RWPE2 (cell line): ENCODE results near the gene ANKRD60.

Source experiments
- ATAC-seq: fragments of 200-7000 bp; cut with Tn5 transposase; 3 replicates; pipeline ENCODE4 v1.9.1; 2021; ENCODE audit warnings: low read depth
- DNase-seq: peaks from one replicate; pipeline ENCODE4 v3.0.0-alpha.2; 2020; ENCODE audit warnings: low spot score
- H3K27ac ChIP-seq: fragments of 450-650 bp; 2 replicates; pipeline ENCODE4 v1.5.1; 2017; ENCODE audit warnings: mild to moderate bottlenecking; ENCODE audit not compliant: poor library complexity, severe bottlenecking
- H3K27me3 ChIP-seq: fragments of 250-450 bp; sonication (Bioruptor Pico); 2 replicates; pipeline ENCODE4 v1.5.1; 2021; ENCODE audit warnings: mild to moderate bottlenecking, moderate library complexity; ENCODE audit not compliant: insufficient read depth, poor library complexity, severe bottlenecking
- H3K36me3 ChIP-seq: fragments of 250-450 bp; sonication (Bioruptor Pico); 2 replicates; pipeline ENCODE4 v1.5.1; 2020; ENCODE audit warnings: low read depth, mild to moderate bottlenecking, moderate library complexity
- H3K4me1 ChIP-seq: fragments of 250-450 bp; sonication (Bioruptor Pico); 2 replicates; pipeline ENCODE4 v1.5.1; 2021; ENCODE audit warnings: mild to moderate bottlenecking, moderate library complexity; ENCODE audit not compliant: insufficient read depth, poor library complexity, severe bottlenecking
- H3K4me3 ChIP-seq: fragments of 250-450 bp; sonication (Bioruptor Pico); 2 replicates; pipeline ENCODE4 v1.5.1; 2021; ENCODE audit warnings: mild to moderate bottlenecking, moderate library complexity; ENCODE audit not compliant: severe bottlenecking
- H3K9me3 ChIP-seq: fragments of 250-450 bp; sonication (Bioruptor Pico); 2 replicates; pipeline ENCODE4 v1.5.1; 2021; ENCODE audit warnings: mild to moderate bottlenecking, moderate library complexity; ENCODE audit not compliant: severe bottlenecking
- TF ChIP-seq, protein P1 (sequence below): fragments of 450-650 bp; IDR thresholded peaks from one replicate; pipeline ENCODE4 v1.5.1; 2017; ENCODE audit warnings: mild to moderate bottlenecking, moderate library complexity; ENCODE audit not compliant: poor library complexity, severe bottlenecking

Gene ANKRD60

DNA sequence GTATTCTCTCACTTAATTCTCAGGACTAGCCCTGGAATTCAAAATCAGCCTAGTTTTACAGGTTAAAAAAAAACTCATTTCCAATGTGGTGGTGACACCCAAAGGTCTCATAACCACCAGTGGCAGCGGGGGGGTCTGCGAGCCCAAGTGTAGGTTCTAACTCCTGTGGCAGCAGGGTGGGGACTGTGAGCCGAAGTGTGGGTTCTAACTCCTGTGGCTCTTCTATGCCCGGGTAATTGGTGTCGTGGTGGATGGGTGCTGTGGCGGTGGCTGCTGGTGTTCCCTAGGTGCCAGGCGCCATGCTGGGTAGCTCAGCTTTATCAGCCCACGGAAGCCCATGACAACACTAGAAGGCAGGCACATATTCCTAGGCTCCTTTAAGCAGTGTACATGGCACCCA is 4.9 kb upstream of the ANKRD60 start:
- Histone ChIP-seq H3K36me3 (peaks cover 16% of the 10 kb centered on the region), H3K4me3 (no peak overlapping the region), H3K4me1 (no peaks in the 10 kb centered on the region), H3K27ac (no peak overlapping the region), H3K9me3 (no peaks in the 10 kb centered on the region), H3K27me3 (peaks cover 20% of the 10 kb centered on the region)
- TF ChIP-seq, protein P1, sequence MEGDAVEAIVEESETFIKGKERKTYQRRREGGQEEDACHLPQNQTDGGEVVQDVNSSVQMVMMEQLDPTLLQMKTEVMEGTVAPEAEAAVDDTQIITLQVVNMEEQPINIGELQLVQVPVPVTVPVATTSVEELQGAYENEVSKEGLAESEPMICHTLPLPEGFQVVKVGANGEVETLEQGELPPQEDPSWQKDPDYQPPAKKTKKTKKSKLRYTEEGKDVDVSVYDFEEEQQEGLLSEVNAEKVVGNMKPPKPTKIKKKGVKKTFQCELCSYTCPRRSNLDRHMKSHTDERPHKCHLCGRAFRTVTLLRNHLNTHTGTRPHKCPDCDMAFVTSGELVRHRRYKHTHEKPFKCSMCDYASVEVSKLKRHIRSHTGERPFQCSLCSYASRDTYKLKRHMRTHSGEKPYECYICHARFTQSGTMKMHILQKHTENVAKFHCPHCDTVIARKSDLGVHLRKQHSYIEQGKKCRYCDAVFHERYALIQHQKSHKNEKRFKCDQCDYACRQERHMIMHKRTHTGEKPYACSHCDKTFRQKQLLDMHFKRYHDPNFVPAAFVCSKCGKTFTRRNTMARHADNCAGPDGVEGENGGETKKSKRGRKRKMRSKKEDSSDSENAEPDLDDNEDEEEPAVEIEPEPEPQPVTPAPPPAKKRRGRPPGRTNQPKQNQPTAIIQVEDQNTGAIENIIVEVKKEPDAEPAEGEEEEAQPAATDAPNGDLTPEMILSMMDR, result no peak
- ATAC-seq, result no peak
- peak; percentile 79 for DNase-seq

DNA sequence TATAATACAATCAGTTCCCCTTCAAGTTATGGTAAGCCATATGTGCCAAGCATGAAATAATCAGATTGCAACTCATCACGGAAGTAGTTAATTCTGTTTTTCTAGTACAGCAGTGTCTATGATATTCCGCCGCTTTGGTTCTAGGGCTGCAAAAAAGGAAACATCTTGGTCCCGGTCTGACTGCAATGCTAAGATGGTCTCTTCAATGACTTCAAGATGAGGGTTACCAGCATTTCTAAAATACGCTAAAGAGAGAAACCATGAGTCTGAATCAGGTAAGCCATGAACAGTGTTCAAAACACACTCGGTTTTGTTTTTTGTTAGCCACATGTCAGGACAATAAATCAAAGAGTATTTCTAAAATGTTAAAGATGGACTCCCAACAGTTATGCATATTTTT is 3.2 kb upstream of the ANKRD60 start:
- TF ChIP-seq, protein P1, result no peak
- Histone ChIP-seq H3K27ac (no peak overlapping the region), H3K4me3 (no peak overlapping the region), H3K4me1 (no peaks in the 10 kb centered on the region), H3K9me3 (no peaks in the 10 kb centered on the region), H3K27me3 (peaks cover 35% of the 10 kb centered on the region), H3K36me3 (peaks cover 16% of the 10 kb centered on the region)
- ATAC-seq, result no peak
- DNase-seq, result no peak

DNA sequence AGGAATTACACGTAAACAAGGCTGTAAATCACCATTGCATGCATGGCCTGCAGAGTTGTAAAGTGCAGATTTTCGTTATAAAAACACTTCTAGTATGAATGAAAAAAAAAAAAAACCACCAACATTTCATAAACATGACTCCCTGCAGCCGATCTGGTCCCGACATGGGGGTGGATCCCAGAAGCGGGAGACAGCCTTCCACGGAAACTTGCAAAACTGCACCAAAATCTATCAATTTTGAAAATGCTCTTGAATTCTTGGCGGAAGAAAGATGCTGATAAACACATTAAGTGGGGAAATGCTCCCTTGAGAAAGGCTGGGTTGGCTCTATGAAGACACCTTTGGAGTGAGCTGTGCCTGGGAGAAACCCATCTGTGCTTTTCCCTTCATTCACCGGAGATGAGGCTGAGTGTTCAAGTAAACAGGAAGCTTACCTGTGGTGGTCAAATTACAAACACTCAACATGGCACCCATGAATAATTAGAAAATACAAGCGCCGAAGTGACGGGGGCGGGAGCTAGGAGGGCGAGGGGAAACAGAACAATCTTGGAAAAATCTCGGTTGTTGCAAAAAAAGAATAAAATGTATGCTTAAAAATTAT is 845 bp upstream of the ANKRD60 start:
- Histone ChIP-seq H3K36me3 (peaks cover 16% of the 10 kb centered on the region), H3K9me3 (no peaks in the 10 kb centered on the region), H3K27me3 (peaks cover 49% of the 10 kb centered on the region), H3K4me1 (no peaks in the 10 kb centered on the region), H3K4me3 (no peak overlapping the region), H3K27ac (no peak overlapping the region)
- DNase-seq, result no peak
- TF ChIP-seq, protein P1, result no peak
- ATAC-seq, result no peak

DNA sequence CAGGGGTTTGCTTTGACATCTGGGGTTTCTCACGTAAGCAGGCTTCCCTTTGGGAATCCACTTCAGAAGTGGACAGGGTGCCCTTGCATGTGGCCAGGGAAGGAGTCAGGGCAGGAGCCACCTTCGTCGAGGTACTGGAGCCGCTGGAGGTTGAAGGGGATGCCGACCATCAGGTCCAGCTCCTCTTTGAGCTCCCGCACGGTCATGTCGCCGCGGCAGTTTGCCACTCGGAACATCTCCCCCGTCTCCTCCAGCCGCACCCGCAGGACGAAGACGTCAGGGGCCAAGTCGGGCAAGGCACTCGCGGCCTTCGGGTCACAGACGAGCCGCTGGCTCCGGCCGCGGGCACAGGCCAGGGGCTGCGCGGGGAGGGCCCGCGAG is 360 bp downstream of the ANKRD60 start:
- H3K4me1 ChIP-seq, result no peaks in the 10 kb centered on the region
- H3K27me3 ChIP-seq, result peaks cover 50% of the 10 kb centered on the region
- no peak overlapping the region for H3K4me3 ChIP-seq
- no peaks in the 10 kb centered on the region for H3K9me3 ChIP-seq
- TF ChIP-seq, protein P1, result no peak
- DNase-seq (peak; percentile 79), ATAC-seq (peak; percentile 28)
- H3K36me3 ChIP-seq, result peaks cover 10% of the 10 kb centered on the region
- H3K27ac ChIP-seq, result no peak overlapping the region

DNA sequence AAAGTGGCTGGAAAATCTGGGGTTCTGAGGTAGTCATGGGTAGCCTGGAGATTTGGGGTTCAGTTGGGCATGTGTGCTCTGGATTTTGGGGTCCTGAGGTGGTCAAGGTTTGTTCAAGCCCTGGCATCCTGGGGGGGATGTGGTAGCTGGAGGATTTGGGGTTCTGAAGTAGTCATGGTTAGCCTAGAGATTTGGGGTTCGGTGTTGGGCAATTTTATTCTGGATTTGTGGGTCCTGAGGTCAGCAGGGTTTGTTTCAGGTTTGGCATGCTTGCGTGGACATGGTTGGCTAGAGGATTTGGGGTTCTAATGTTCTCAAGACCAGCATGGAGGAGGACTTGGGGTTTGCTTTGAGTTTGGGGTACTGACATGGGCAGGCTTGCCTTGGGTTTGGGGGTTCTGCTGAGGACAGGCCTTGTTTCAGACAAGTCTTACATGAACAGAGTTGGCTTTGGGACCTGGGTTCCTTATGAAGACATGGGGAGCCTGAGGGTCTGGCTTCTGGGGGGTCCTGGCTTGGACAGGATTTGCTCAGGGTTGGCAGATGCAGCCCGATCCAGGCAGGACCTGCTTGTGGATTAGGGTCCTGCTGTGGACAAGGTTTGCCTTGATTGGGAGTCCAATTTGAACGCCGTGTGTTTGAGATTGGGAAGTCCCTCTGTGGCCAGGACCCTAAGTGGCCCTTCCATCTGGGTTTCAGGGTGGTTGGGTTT is 906 bp downstream of the ANKRD60 start:
- H3K4me3 ChIP-seq, result no peak overlapping the region
- H3K4me1 ChIP-seq, result no peaks in the 10 kb centered on the region
- H3K36me3 ChIP-seq, result peaks cover 7% of the 10 kb centered on the region
- TF ChIP-seq, protein P1, result no peak
- DNase-seq (peak; percentile 67), ATAC-seq (peak; percentile 4; the same call in 2 of the 3 replicates)
- no peak overlapping the region for H3K27ac ChIP-seq
- H3K27me3 ChIP-seq, result peaks cover 55% of the 10 kb centered on the region
- no peaks in the 10 kb centered on the region for H3K9me3 ChIP-seq
